ENCODE results near the gene PAX1. TPM values are rescaled to one million over a fixed set of nuclear protein-coding genes. Genes with fewer than 3 reads are reported as not detected.

The PAX1 gene
- total RNA-seq, 4 donors from 2014 or later = not detected

GRCh38 chr20:21710341-21710740 lies 4.9 kb downstream of the PAX1 start:
- Histone ChIP-seq H3K4me1 (peaks cover 0 to 24% (median 0%) of the 10 kb centered on the region in 3 donors), H3K27me3 (peaks cover 100% of the 10 kb centered on the region), H3K4me3 (no peak overlapping the region), H3K27ac (no peak overlapping the region), H3K36me3 (no peaks in the 10 kb centered on the region), H3K9me3 (no peaks in the 10 kb centered on the region)
- TF ChIP-seq POLR2A (IDR thresholded peaks at IDR 0.05) (no peak), POLR2AphosphoS5 (IDR thresholded peaks at IDR 0.05) (no peak), CTCF (IDR thresholded peaks at IDR 0.05) (no peak), EP300 (IDR thresholded peaks at IDR 0.05) (no peak)
- no peak for ATAC-seq
- WGBS, 2 donors (ENCODE audit: low coverage in 1 of 2) = 0% methylated on average over 2 of the region's 3 CpGs

GRCh38 chr20:21710863-21711431 lies 5.5 kb downstream of the PAX1 start:
- Histone ChIP-seq H3K36me3 (no peaks in the 10 kb centered on the region), H3K4me3 (no peak overlapping the region), H3K4me1 (peaks cover 0 to 18% (median 0%) of the 10 kb centered on the region in 3 donors), H3K9me3 (no peaks in the 10 kb centered on the region), H3K27me3 (peaks cover 100% of the 10 kb centered on the region), H3K27ac (no peak overlapping the region)
- 17 to 22% methylated on average over 5 of the region's 5 CpGs for WGBS, 2 donors (ENCODE audit: low coverage in 1 of 2)
- no peak for ATAC-seq
- TF ChIP-seq POLR2A (IDR thresholded peaks at IDR 0.05) = no peak
- TF ChIP-seq EP300 (IDR thresholded peaks at IDR 0.05) = no peak
- no peak for TF ChIP-seq POLR2AphosphoS5 (IDR thresholded peaks at IDR 0.05)
- TF ChIP-seq CTCF (IDR thresholded peaks at IDR 0.05) = no peak

- WGBS, 2 donors (ENCODE audit: low coverage in 1 of 2) = 2 to 9% methylated on average over 7 to 14 of the region's 17 CpGs
- Histone ChIP-seq H3K4me3 (no peak overlapping the region), H3K27ac (no peak overlapping the region), H3K9me3 (no peaks in the 10 kb centered on the region), H3K4me1 (peaks cover 0 to 12% (median 0%) of the 10 kb centered on the region in 3 donors), H3K27me3 (peaks cover 99% of the 10 kb centered on the region), H3K36me3 (no peaks in the 10 kb centered on the region)
- TF ChIP-seq POLR2AphosphoS5 (IDR thresholded peaks at IDR 0.05) (no peak), POLR2A (IDR thresholded peaks at IDR 0.05) (no peak), EP300 (IDR thresholded peaks at IDR 0.05) (no peak), CTCF (IDR thresholded peaks at IDR 0.05) (no peak)
- ATAC-seq = no peak
These were observed 7.1 kb downstream of the PAX1 start for GRCh38 chr20:21712443-21713059.

- Histone ChIP-seq H3K27me3 (peaks cover 99% of the 10 kb centered on the region), H3K4me3 (no peak overlapping the region), H3K4me1 (peaks cover 0 to 7% (median 0%) of the 10 kb centered on the region in 3 donors), H3K36me3 (no peaks in the 10 kb centered on the region), H3K9me3 (no peaks in the 10 kb centered on the region), H3K27ac (no peak overlapping the region)
- ATAC-seq = no peak
- WGBS, 2 donors (ENCODE audit: low coverage in 1 of 2) = 0 to 4% methylated on average over 1 to 9 of the region's 15 CpGs
- TF ChIP-seq CTCF (IDR thresholded peaks at IDR 0.05) = no peak
These were observed 8.0 kb downstream of the PAX1 start for GRCh38 chr20:21713470-21713869.

- no peaks in the 10 kb centered on the region for H3K9me3 ChIP-seq
- H3K4me1 ChIP-seq = peaks cover 0 to 5% (median 0%) of the 10 kb centered on the region in 3 donors
- TF ChIP-seq CTCF (IDR thresholded peaks at IDR 0.05) (no peak), POLR2AphosphoS5 (IDR thresholded peaks at IDR 0.05) (no peak), EP300 (IDR thresholded peaks at IDR 0.05) (no peak), POLR2A (IDR thresholded peaks at IDR 0.05) (no peak)
- H3K27ac ChIP-seq = no peak overlapping the region
- no peak for ATAC-seq
- no peak overlapping the region for H3K4me3 ChIP-seq
- peaks cover 98% of the 10 kb centered on the region for H3K27me3 ChIP-seq
- no peaks in the 10 kb centered on the region for H3K36me3 ChIP-seq
- WGBS, 2 donors (ENCODE audit: low coverage in 1 of 2) = no CpG with 5 or more reads among the region's 26 CpGs
These were observed 8.4 kb downstream of the PAX1 start for GRCh38 chr20:21713901-21714296.
